Neutrophil (primary cell): Measurements from ENCODE around the gene PLXNA4.

Experiments used
- H3K27ac ChIP-seq: fragments of 200-600 bp; sonication (generic); 2 replicates; pipeline ENCODE4 v1.5.1; 2016; ENCODE audit warnings: mild to moderate bottlenecking, moderate library complexity
- H3K27me3 ChIP-seq: fragments of 200-600 bp; sonication (generic); 2 replicates; pipeline ENCODE4 v1.6.0; 2016; ENCODE audit warnings: mild to moderate bottlenecking
- H3K36me3 ChIP-seq: fragments of 200-600 bp; sonication (generic); 2 replicates; pipeline ENCODE4 v1.5.1; 2017
- H3K4me1 ChIP-seq, 2 experiments: fragments of 200-600 bp in 1 of 2; sonication (generic) in 1 of 2; 1 replicate in 1 of 2; 2 replicates in 1 of 2; pipeline versions ENCODE4 v1.5.1 to v1.6.1; 2013 to 2016; ENCODE audit warnings: low read depth in 1 of 2, low read length in 1 of 2, mild to moderate bottlenecking in 1 of 2, moderate library complexity in 1 of 2; ENCODE audit not compliant: control insufficient read depth in 1 of 2, insufficient read depth in 1 of 2
- H3K4me3 ChIP-seq, 2 experiments: fragments of 200-600 bp in 1 of 2; sonication (generic) in 1 of 2; 1 replicate in 1 of 2; 2 replicates in 1 of 2; pipeline ENCODE4 v1.5.1; 2013 to 2016; ENCODE audit warnings: low read depth in 1 of 2, low read length in 1 of 2, mild to moderate bottlenecking in 1 of 2, moderate library complexity in 1 of 2
- H3K9me3 ChIP-seq: fragments of 200-600 bp; sonication (generic); 2 replicates; pipeline ENCODE4 v1.5.1; 2016
- TF ChIP-seq, protein P1 (sequence below): fragments of 200-600 bp; sonication (generic); IDR thresholded peaks from 2 replicates; pipeline ENCODE4 v1.5.1; 2016; ENCODE audit warnings: antibody characterized with exemption

Gene PLXNA4

DNA sequence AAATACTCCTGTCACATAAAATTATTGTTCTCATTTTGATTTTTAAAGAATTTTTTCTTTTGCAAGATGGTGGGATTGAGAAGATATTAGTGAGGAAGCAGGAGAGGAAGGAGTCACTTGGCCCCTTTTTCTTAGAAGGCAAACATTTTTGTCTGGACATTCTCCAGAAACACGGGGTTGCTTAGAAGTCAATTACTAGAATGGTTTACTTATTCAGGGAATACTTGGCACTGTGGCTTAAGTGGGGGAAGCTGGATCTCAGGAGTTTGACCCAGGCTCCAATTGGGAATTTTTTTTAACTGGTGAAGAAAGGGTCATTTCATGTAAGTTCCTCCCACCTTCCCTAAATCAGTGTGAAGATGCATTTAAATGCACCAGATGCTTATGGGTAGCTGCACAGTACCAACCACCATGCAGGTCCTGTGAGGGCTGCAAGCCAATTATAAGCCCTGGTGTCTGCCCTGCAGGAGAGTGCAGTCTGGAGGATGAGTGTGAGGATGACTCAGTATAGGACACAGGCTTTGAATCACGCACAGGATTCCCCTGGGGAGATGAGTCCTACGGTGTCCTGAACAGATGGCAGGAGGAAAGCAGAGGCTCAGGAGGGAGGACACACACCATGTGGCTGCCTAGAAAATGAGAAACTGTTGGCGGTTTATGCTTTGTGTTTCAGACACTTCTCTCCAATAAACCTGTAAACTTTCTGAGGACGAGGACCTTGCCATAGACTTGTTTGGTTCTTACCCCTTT, 299.1 kb downstream of the PLXNA4 start:
- H3K36me3 ChIP-seq = no peaks in the 10 kb centered on the region
- no peak overlapping the region for H3K4me3 ChIP-seq
- TF ChIP-seq, protein P1, sequence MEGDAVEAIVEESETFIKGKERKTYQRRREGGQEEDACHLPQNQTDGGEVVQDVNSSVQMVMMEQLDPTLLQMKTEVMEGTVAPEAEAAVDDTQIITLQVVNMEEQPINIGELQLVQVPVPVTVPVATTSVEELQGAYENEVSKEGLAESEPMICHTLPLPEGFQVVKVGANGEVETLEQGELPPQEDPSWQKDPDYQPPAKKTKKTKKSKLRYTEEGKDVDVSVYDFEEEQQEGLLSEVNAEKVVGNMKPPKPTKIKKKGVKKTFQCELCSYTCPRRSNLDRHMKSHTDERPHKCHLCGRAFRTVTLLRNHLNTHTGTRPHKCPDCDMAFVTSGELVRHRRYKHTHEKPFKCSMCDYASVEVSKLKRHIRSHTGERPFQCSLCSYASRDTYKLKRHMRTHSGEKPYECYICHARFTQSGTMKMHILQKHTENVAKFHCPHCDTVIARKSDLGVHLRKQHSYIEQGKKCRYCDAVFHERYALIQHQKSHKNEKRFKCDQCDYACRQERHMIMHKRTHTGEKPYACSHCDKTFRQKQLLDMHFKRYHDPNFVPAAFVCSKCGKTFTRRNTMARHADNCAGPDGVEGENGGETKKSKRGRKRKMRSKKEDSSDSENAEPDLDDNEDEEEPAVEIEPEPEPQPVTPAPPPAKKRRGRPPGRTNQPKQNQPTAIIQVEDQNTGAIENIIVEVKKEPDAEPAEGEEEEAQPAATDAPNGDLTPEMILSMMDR = no peak
- no peak overlapping the region for H3K27ac ChIP-seq
- peaks cover 5% of the 10 kb centered on the region for H3K27me3 ChIP-seq
- no peaks in the 10 kb centered on the region for H3K9me3 ChIP-seq
- H3K4me1 ChIP-seq = no peaks in the 10 kb centered on the region

DNA sequence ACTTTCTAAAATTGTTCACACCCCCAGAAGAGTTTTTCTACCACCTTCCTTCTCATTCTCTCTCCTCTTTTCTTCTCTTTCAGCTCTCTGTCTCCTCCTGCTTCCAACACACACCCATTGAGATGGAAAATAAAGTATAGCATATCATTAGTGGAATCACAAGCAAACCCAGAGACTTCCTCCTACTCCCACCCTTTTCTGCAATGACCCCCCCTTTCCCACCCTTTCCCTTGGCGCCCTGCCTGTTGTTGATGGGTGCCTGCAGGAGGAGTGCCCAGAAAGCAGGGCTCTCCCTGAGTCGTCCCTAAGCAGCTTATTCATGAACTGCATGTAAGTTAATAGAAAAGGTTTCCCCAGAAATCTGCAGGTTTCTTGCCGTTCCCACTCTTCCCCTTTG, 300.0 kb downstream of the PLXNA4 start:
- H3K4me3 ChIP-seq = no peak overlapping the region
- H3K27me3 ChIP-seq = peaks cover 5% of the 10 kb centered on the region
- no peaks in the 10 kb centered on the region for H3K36me3 ChIP-seq
- TF ChIP-seq, protein P1 = no peak
- no peak overlapping the region for H3K27ac ChIP-seq
- no peaks in the 10 kb centered on the region for H3K9me3 ChIP-seq
- H3K4me1 ChIP-seq = no peaks in the 10 kb centered on the region

DNA sequence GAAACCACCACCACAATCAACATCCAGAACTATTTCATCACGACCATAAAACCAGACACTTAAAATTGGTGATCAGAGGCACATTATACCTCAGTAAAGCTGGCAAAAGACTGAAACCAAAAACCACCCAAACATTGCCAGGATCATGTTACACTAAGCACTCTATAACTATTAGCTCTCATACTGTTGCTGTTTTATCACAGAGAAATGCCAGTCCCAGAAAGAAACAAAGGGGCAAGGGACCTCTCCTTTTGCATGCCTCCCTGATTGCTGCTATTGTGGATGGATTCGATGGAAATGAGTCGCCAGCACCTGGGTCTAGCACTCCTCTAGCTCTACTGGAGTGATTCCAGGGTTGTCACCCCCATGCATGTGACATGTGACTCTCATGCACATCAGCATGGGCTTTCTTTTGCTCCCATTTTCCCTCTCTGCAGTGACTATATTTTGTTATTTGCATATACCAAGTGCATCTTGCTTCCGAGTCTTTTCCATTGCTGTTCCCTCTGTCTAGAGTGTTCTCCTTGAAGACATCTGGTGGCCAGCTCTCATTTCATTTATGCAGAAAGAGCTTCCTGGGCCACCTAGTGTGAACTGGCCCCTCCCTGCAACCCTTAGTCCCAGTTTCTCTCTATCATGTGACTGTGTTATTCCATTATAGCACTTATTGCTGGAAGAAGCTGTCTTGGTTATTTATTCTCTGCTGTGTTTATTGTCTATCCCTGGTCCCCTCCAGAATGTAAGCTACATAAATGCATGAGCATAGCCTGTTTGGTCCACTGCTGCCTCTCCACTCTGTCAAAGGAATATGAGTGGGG, 300.6 kb downstream of the PLXNA4 start:
- H3K27me3 ChIP-seq = peaks cover 5% of the 10 kb centered on the region
- no peak overlapping the region for H3K4me3 ChIP-seq
- no peaks in the 10 kb centered on the region for H3K9me3 ChIP-seq
- no peaks in the 10 kb centered on the region for H3K36me3 ChIP-seq
- TF ChIP-seq, protein P1 = no peak
- H3K4me1 ChIP-seq = no peaks in the 10 kb centered on the region
- no peak overlapping the region for H3K27ac ChIP-seq

DNA sequence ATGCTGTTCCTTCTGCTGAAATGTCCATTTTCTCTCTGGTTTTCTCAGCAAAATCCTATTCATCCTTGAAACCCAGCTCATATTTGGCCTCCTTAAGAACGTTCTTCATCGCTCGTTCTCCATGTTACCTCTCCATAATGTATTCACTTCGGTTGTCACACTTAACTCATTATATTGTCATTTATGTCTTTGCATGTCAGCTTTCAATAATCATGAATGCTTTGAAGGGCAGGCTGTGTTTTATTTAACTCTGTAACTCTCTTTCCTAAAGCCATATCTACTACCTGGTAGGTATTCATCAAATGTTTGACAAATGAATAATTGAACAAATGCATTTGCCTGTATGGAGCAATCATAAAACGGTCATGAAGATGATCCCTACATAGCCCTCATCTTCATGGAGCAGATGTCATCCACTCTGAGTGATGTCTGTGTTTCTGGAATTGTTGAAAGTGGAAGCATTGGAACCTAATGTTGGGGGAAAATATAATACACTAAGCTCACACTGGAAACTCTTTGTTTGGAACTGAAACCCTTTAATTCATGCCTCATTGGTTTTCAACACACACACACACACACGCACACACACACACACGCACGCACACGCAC, 303.4 kb downstream of the PLXNA4 start:
- no peak overlapping the region for H3K27ac ChIP-seq
- no peak overlapping the region for H3K4me3 ChIP-seq
- no peaks in the 10 kb centered on the region for H3K36me3 ChIP-seq
- no peaks in the 10 kb centered on the region for H3K4me1 ChIP-seq
- TF ChIP-seq, protein P1 = no peak
- H3K9me3 ChIP-seq = no peaks in the 10 kb centered on the region
- peaks cover 4% of the 10 kb centered on the region for H3K27me3 ChIP-seq

DNA sequence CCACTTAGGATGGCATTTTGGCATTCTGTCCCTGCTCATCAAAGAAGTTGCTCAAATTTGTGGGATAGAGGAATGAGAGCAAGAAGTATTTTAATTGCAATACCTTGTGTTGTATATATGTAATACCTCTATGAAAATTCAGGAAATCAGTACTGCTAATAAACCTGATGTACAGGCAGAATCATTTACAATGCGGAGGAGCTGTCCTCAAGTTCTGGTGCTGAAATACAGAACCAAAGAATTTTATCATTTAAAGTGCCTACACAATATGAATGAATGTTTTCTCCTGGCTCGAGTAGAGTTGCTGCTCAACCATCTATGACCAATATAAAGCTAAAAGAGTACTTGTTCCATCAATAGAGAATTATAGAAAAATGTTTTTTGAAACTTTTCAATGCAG, 305.8 kb downstream of the PLXNA4 start:
- Histone ChIP-seq H3K9me3 (no peaks in the 10 kb centered on the region), H3K36me3 (no peaks in the 10 kb centered on the region), H3K27me3 (no peaks in the 10 kb centered on the region), H3K27ac (no peak overlapping the region), H3K4me3 (no peak overlapping the region), H3K4me1 (no peaks in the 10 kb centered on the region)
- TF ChIP-seq, protein P1 = no peak
